COR-L47 (cell line): ENCODE results near the gene PYCR2.

Experiments
- DNase-seq: peaks from one replicate; lab custom pipeline; 2025; lab: John Stamatoyannopoulos, UW

The PYCR2 gene

GRCh38 chr1:225876900-225877510 lies 47.0 kb downstream of the PYCR2 start:
- no peak for DNase-seq

- no peak for DNase-seq
Measured at GRCh38 chr1:225875044-225875815, 48.8 kb downstream of the PYCR2 start.

GRCh38 chr1:225874431-225874830 lies 49.6 kb downstream of the PYCR2 start:
- DNase-seq, result no peak

- no peak for DNase-seq
Measured at GRCh38 chr1:225873281-225873850, 50.7 kb downstream of the PYCR2 start.

- no peak for DNase-seq
Measured at GRCh38 chr1:225872075-225872430, 52.0 kb downstream of the PYCR2 start.

GRCh38 chr1:225871359-225872074 lies 52.5 kb downstream of the PYCR2 start:
- peak; percentile 85 for DNase-seq

DNA sequence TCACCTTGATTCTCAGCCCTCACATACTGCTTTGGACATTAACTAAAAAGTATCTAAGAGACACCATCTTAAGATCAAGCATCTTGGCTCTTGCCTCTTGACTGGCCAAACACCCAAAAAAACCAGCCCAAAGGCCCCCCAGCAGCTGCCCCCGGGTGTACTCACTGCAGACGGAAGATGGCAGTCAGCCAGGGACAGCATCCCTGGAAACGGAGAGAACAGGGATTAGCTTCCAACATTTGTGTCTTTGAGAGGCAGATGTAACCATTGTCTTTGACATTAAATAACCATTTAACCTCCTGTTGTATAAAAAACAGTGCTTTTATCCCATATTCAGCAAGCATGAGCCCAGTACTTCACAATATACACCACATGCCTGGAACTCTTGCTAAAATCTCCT lies 53.1 kb downstream of the PYCR2 start:
- DNase-seq, result peak; percentile 55
